Calu3 (cell line): Measurements from ENCODE around the gene HSPA13. TPM values are rescaled to one million over a fixed set of nuclear protein-coding genes. Genes with fewer than 3 reads are reported as not detected.

Experiments used
- BruUV-seq: library from RNA; stranded (reverse); fragments of 400-500 nt; replicated peaks from 2 replicates; lab custom pipeline; 2021; lab: Mats Ljungman, UMichigan
- CTCF ChIA-PET: fragments of 300-600 bp; sonication (Branson Sonifier 250); formaldehyde crosslinking; loops from one replicate; lab custom pipeline; 2022; ENCODE audit warnings: antibody characterized with exemption; lab: Charles Lee
- DNase-seq: peaks from one replicate; pipeline ENCODE4 v3.0.0; 2022
- H3K27ac Mint-ChIP-seq: one replicate; pipeline ENCODE4 v1.8.0; 2022; ENCODE audit warnings: mixed read lengths; ENCODE audit not compliant: unreplicated experiment
- H3K27me3 Mint-ChIP-seq: one replicate; pipeline ENCODE4 v1.8.0; 2022; ENCODE audit warnings: mixed read lengths; ENCODE audit not compliant: unreplicated experiment
- H3K36me3 Mint-ChIP-seq: one replicate; pipeline ENCODE4 v1.8.0; 2022; ENCODE audit warnings: mild to moderate bottlenecking, moderate library complexity, mixed read lengths; ENCODE audit not compliant: insufficient read depth, unreplicated experiment
- H3K4me1 Mint-ChIP-seq: one replicate; pipeline ENCODE4 v1.8.0; 2022; ENCODE audit warnings: mild to moderate bottlenecking, low read depth, mixed read lengths; ENCODE audit not compliant: unreplicated experiment
- H3K4me3 Mint-ChIP-seq: one replicate; pipeline ENCODE4 v1.8.0; 2022; ENCODE audit warnings: mild to moderate bottlenecking, low read depth, moderate library complexity, mixed read lengths; ENCODE audit not compliant: unreplicated experiment
- H3K9me3 Mint-ChIP-seq: one replicate; pipeline ENCODE4 v1.8.0; 2022; ENCODE audit warnings: low read depth, mixed read lengths; ENCODE audit not compliant: unreplicated experiment
- intact Hi-C: fragments of 100-400 bp; cut with micrococcal nuclease; formaldehyde crosslinking; loops from one replicate; pipeline ENCODE4 v1.10.0; 2022; ENCODE audit not compliant: unreplicated experiment
- total RNA-seq: library from RNA; stranded (reverse); gene quantifications from 2 replicates; pipeline ENCODE4 v1.2.3, GENCODE V29; 2022
- TF ChIP-seq, protein P1 (sequence below): fragments of 200-600 bp; IDR thresholded peaks from one replicate; pipeline ENCODE4 v1.8.0; 2022; ENCODE audit warnings: antibody characterized with exemption; ENCODE audit not compliant: unreplicated experiment

HSPA13 gene
- total RNA-seq, 1 experiment from 2014 or later = 36.6 TPM

DNA sequence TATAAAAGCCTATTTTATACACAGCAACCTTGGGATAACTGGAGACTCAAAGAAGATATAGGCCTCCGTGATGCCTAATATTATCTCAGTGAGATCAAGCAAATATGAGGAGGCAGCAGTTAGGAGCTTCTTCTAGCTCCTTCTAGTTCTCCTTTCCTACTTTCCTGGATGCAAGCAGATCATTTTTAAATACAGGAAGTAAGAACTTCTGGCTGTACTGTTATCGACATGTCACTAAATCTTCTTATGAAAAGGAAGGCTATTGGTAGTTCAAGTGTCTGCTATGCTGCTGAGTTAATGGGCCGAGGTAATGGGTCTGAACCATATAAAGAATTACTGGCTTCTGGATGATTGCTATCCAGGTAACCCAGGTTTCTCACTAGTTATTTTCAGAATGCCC, 15.9 kb downstream of the HSPA13 start:
- no peak overlapping the region for H3K27ac Mint-ChIP-seq
- no peaks in the 10 kb centered on the region for H3K36me3 Mint-ChIP-seq
- no TSS peak for BruUV-seq
- CTCF ChIA-PET = no interaction called here
- peaks cover 3% of the 10 kb centered on the region for H3K9me3 Mint-ChIP-seq
- DNase-seq = no peak
- no peaks in the 10 kb centered on the region for H3K4me1 Mint-ChIP-seq
- no peaks in the 10 kb centered on the region for H3K27me3 Mint-ChIP-seq
- TF ChIP-seq, protein P1, sequence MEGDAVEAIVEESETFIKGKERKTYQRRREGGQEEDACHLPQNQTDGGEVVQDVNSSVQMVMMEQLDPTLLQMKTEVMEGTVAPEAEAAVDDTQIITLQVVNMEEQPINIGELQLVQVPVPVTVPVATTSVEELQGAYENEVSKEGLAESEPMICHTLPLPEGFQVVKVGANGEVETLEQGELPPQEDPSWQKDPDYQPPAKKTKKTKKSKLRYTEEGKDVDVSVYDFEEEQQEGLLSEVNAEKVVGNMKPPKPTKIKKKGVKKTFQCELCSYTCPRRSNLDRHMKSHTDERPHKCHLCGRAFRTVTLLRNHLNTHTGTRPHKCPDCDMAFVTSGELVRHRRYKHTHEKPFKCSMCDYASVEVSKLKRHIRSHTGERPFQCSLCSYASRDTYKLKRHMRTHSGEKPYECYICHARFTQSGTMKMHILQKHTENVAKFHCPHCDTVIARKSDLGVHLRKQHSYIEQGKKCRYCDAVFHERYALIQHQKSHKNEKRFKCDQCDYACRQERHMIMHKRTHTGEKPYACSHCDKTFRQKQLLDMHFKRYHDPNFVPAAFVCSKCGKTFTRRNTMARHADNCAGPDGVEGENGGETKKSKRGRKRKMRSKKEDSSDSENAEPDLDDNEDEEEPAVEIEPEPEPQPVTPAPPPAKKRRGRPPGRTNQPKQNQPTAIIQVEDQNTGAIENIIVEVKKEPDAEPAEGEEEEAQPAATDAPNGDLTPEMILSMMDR = no peak
- H3K4me3 Mint-ChIP-seq = no peak overlapping the region
- intact Hi-C loops = no loop called here

DNA sequence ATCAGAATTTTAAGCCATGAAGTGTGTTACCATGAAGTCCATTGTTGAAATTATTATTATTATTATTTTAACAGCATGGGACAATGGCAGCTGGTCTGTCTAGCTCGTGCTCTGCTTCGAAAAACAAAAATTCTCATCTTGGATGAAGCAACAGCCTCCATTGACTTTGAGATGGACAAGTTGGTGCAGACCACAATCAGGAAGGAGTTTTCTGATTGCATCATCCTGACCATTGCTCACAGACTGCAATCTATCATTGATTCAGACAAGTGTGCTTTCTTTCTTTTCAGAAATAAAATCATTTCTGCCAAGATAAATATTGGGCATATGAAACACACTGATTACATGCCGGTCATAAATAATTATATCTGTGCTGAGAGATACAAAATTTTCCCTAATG, 21.0 kb downstream of the HSPA13 start:
- Mint-ChIP-seq H3K27ac (no peak overlapping the region), H3K9me3 (peaks cover 3% of the 10 kb centered on the region), H3K27me3 (peaks cover 6% of the 10 kb centered on the region), H3K36me3 (no peaks in the 10 kb centered on the region), H3K4me3 (no peak overlapping the region), H3K4me1 (no peaks in the 10 kb centered on the region)
- CTCF ChIA-PET = no interaction called here
- BruUV-seq = no TSS peak
- intact Hi-C loops = no loop called here
- TF ChIP-seq, protein P1 = no peak
- DNase-seq = no peak

DNA sequence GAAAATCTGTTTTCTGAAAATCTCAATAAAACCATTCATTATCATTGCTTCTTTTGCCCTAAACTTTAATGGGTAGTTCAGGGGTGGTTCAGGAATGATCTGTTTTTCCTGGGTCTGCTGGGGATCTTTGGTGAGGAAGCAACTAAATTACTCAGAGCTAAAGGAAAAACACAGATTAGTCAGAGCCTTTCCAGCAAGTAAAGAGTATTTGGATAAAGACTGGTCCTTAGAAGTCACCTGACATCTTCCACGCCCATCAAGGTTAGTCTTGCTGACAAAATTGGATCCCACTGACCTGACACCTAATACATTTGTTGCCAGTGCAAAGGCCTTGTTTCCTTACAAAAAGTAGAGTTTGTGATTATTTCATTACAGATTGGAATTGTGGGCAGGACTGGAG, 24.2 kb downstream of the HSPA13 start:
- Mint-ChIP-seq H3K36me3 (no peaks in the 10 kb centered on the region), H3K27ac (no peak overlapping the region), H3K9me3 (peaks cover 3% of the 10 kb centered on the region), H3K27me3 (peaks cover 14% of the 10 kb centered on the region), H3K4me1 (no peaks in the 10 kb centered on the region), H3K4me3 (no peak overlapping the region)
- TF ChIP-seq, protein P1 = no peak
- DNase-seq = no peak
- intact Hi-C loops = no loop called here
- BruUV-seq = no TSS peak
- CTCF ChIA-PET = no interaction called here

DNA sequence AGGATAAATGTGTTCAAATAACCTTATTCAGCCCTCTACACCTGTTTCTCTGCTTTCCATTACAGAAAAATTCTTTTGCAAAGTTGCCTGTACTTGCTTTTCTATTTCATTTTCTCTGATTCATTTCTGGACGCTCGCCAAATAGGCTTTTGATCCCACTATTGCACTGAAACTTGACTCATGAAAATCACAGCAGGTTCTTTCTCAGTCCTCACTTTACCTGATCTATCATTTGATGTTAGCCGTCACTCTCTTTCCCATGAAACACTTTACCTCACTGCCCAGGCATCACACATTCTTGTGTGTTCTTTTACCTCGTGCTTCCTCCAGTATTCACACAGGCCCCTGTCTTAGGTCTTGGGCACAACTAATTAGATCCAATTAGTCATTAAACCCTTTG, 26.2 kb downstream of the HSPA13 start:
- intact Hi-C loops = no loop called here
- Mint-ChIP-seq H3K27me3 (peaks cover 14% of the 10 kb centered on the region), H3K36me3 (no peaks in the 10 kb centered on the region), H3K4me1 (no peaks in the 10 kb centered on the region), H3K4me3 (no peak overlapping the region), H3K27ac (no peak overlapping the region), H3K9me3 (no peaks in the 10 kb centered on the region)
- BruUV-seq = no TSS peak
- no peak for DNase-seq
- CTCF ChIA-PET = no interaction called here
- TF ChIP-seq, protein P1 = no peak
